Measurements from ENCODE around the gene UBE4B.

UBE4B gene

GRCh38 chr1:10160173-10160572 lies 127.4 kb downstream of the UBE4B start:
- no peak overlapping the region for H4K12ac ChIP-seq (ENCODE audit: low read depth, low read length)

GRCh38 chr1:10160907-10161490 lies 128.2 kb downstream of the UBE4B start:
- no peak for DNase-seq
- Histone ChIP-seq H3K9me3 (ENCODE audit: insufficient read depth, low read depth, low read length) (no peaks in the 10 kb centered on the region), H2AFZ (ENCODE audit: insufficient read depth, low read length, poor library complexity) (no peak overlapping the region), H2BK120ac (ENCODE audit: insufficient read depth, low read length, poor library complexity) (no peak overlapping the region), H4K8ac (ENCODE audit: low read depth, low read length) (no peak overlapping the region), H4K91ac (ENCODE audit: low read depth, low read length) (no peak overlapping the region), H3K9ac (ENCODE audit: low read length) (no peak overlapping the region), H4K12ac (ENCODE audit: low read depth, low read length) (no peak overlapping the region), H2AK5ac (ENCODE audit: low read length) (no peak overlapping the region), H3K27me3 (ENCODE audit: insufficient read depth, low read length) (no peaks in the 10 kb centered on the region), H3K23ac (ENCODE audit: low read length) (no peak overlapping the region), H3K4me3 (ENCODE audit: low read depth, low read length) (no peak overlapping the region), H3K79me2 (ENCODE audit: control insufficient read depth, insufficient read depth, low read length, poor library complexity) (no peaks in the 10 kb centered on the region), H3K4ac (ENCODE audit: low read depth, low read length) (no peak overlapping the region), H3K4me2 (ENCODE audit: low read length) (no peak overlapping the region), H3K27ac (ENCODE audit: low read depth, low read length) (no peak overlapping the region), H3K79me1 (ENCODE audit: low read length) (no peaks in the 10 kb centered on the region), H3K18ac (ENCODE audit: low read length) (no peak overlapping the region), H3K4me1 (ENCODE audit: control insufficient read depth in 1 of 2, insufficient read depth in 2 of 2, low read length in 2 of 2) (no peaks in the 10 kb centered on the region), H3K14ac (ENCODE audit: low read length) (no peak overlapping the region), H2BK12ac (ENCODE audit: low read length) (no peak overlapping the region), H2BK5ac (ENCODE audit: low read depth, low read length, poor library complexity) (no peak overlapping the region), H3K36me3 (ENCODE audit: control insufficient read depth in 1 of 2, insufficient read depth in 2 of 2, low read length in 2 of 2) (peaks cover 14 to 32% of the 10 kb centered on the region in 2 experiments)
- no CpG with 5 or more reads among the region's 12 CpGs for WGBS (ENCODE audit: extremely low coverage, insufficient coverage, insufficient read length)

More at GRCh38 chr1:10160173-10160572, 127.4 kb downstream of the UBE4B start:
- H3K4me3 ChIP-seq (ENCODE audit: low read depth, low read length), result no peak overlapping the region
- no peak overlapping the region for H2BK12ac ChIP-seq (ENCODE audit: low read length)
- no peak overlapping the region for H2BK120ac ChIP-seq (ENCODE audit: insufficient read depth, low read length, poor library complexity)
- no CpG with 5 or more reads among the region's 3 CpGs for WGBS (ENCODE audit: extremely low coverage, insufficient coverage, insufficient read length)
- H3K79me1 ChIP-seq (ENCODE audit: low read length), result no peaks in the 10 kb centered on the region
- H4K8ac ChIP-seq (ENCODE audit: low read depth, low read length), result no peak overlapping the region
- no peaks in the 10 kb centered on the region for H3K4me1 ChIP-seq (ENCODE audit: control insufficient read depth in 1 of 2, insufficient read depth in 2 of 2, low read length in 2 of 2)
- no peak overlapping the region for H3K27ac ChIP-seq (ENCODE audit: low read depth, low read length)
- H3K27me3 ChIP-seq (ENCODE audit: insufficient read depth, low read length), result no peaks in the 10 kb centered on the region
- no peak overlapping the region for H3K14ac ChIP-seq (ENCODE audit: low read length)
- H3K79me2 ChIP-seq (ENCODE audit: control insufficient read depth, insufficient read depth, low read length, poor library complexity), result no peaks in the 10 kb centered on the region
- no peak overlapping the region for H4K91ac ChIP-seq (ENCODE audit: low read depth, low read length)
- no peak overlapping the region for H3K9ac ChIP-seq (ENCODE audit: low read length)
- peaks cover 11 to 28% of the 10 kb centered on the region in 2 experiments for H3K36me3 ChIP-seq (ENCODE audit: control insufficient read depth in 1 of 2, insufficient read depth in 2 of 2, low read length in 2 of 2)
- no peak overlapping the region for H2AK5ac ChIP-seq (ENCODE audit: low read length)
- H3K4ac ChIP-seq (ENCODE audit: low read depth, low read length), result no peak overlapping the region
- H3K9me3 ChIP-seq (ENCODE audit: insufficient read depth, low read depth, low read length), result no peaks in the 10 kb centered on the region
- H3K18ac ChIP-seq (ENCODE audit: low read length), result no peak overlapping the region
- H3K4me2 ChIP-seq (ENCODE audit: low read length), result no peak overlapping the region
- H2BK5ac ChIP-seq (ENCODE audit: low read depth, low read length, poor library complexity), result no peak overlapping the region
- no peak overlapping the region for H3K23ac ChIP-seq (ENCODE audit: low read length)
- no peak overlapping the region for H2AFZ ChIP-seq (ENCODE audit: insufficient read depth, low read length, poor library complexity)
- DNase-seq, result no peak

GRCh38 chr1:10161541-10162290 lies 129.0 kb downstream of the UBE4B start:
- Histone ChIP-seq H3K14ac (ENCODE audit: low read length) (no peak overlapping the region), H3K36me3 (ENCODE audit: control insufficient read depth in 1 of 2, insufficient read depth in 2 of 2, low read length in 2 of 2) (peaks cover 19 to 39% of the 10 kb centered on the region in 2 experiments), H2AFZ (ENCODE audit: insufficient read depth, low read length, poor library complexity) (no peak overlapping the region), H3K9ac (ENCODE audit: low read length) (no peak overlapping the region), H3K27ac (ENCODE audit: low read depth, low read length) (no peak overlapping the region), H3K79me2 (ENCODE audit: control insufficient read depth, insufficient read depth, low read length, poor library complexity) (no peaks in the 10 kb centered on the region), H2BK5ac (ENCODE audit: low read depth, low read length, poor library complexity) (no peak overlapping the region), H2AK5ac (ENCODE audit: low read length) (no peak overlapping the region), H3K9me3 (ENCODE audit: insufficient read depth, low read depth, low read length) (no peaks in the 10 kb centered on the region), H4K12ac (ENCODE audit: low read depth, low read length) (no peak overlapping the region), H3K79me1 (ENCODE audit: low read length) (no peaks in the 10 kb centered on the region), H3K18ac (ENCODE audit: low read length) (no peak overlapping the region), H3K4ac (ENCODE audit: low read depth, low read length) (no peak overlapping the region), H3K4me1 (ENCODE audit: control insufficient read depth in 1 of 2, insufficient read depth in 2 of 2, low read length in 2 of 2) (no peaks in the 10 kb centered on the region), H4K8ac (ENCODE audit: low read depth, low read length) (no peak overlapping the region), H4K91ac (ENCODE audit: low read depth, low read length) (no peak overlapping the region), H3K23ac (ENCODE audit: low read length) (no peak overlapping the region), H3K4me2 (ENCODE audit: low read length) (no peak overlapping the region), H2BK12ac (ENCODE audit: low read length) (no peak overlapping the region), H3K27me3 (ENCODE audit: insufficient read depth, low read length) (no peaks in the 10 kb centered on the region), H2BK120ac (ENCODE audit: insufficient read depth, low read length, poor library complexity) (no peak overlapping the region), H3K4me3 (ENCODE audit: low read depth, low read length) (no peak overlapping the region)
- no CpG with 5 or more reads among the region's 17 CpGs for WGBS (ENCODE audit: extremely low coverage, insufficient coverage, insufficient read length)
- no peak for DNase-seq

- no peaks in the 10 kb centered on the region for H3K27me3 ChIP-seq (ENCODE audit: insufficient read depth, low read length)
- H2BK5ac ChIP-seq (ENCODE audit: low read depth, low read length, poor library complexity), result no peak overlapping the region
- H3K18ac ChIP-seq (ENCODE audit: low read length), result no peak overlapping the region
- no peak overlapping the region for H2BK120ac ChIP-seq (ENCODE audit: insufficient read depth, low read length, poor library complexity)
- no peak overlapping the region for H3K4ac ChIP-seq (ENCODE audit: low read depth, low read length)
- no peaks in the 10 kb centered on the region for H3K79me2 ChIP-seq (ENCODE audit: control insufficient read depth, insufficient read depth, low read length, poor library complexity)
- no peak overlapping the region for H3K23ac ChIP-seq (ENCODE audit: low read length)
- no peak overlapping the region for H2AFZ ChIP-seq (ENCODE audit: insufficient read depth, low read length, poor library complexity)
- no peak overlapping the region for H3K4me2 ChIP-seq (ENCODE audit: low read length)
- H3K14ac ChIP-seq (ENCODE audit: low read length), result no peak overlapping the region
- no peak overlapping the region for H4K91ac ChIP-seq (ENCODE audit: low read depth, low read length)
- H3K9ac ChIP-seq (ENCODE audit: low read length), result no peak overlapping the region
- peaks cover 27 to 51% of the 10 kb centered on the region in 2 experiments for H3K36me3 ChIP-seq (ENCODE audit: control insufficient read depth in 1 of 2, insufficient read depth in 2 of 2, low read length in 2 of 2)
- H3K27ac ChIP-seq (ENCODE audit: low read depth, low read length), result no peak overlapping the region
- WGBS (ENCODE audit: extremely low coverage, insufficient coverage, insufficient read length), result no CpG with 5 or more reads among the region's 7 CpGs
- no peak overlapping the region for H4K8ac ChIP-seq (ENCODE audit: low read depth, low read length)
- no peak overlapping the region for H4K12ac ChIP-seq (ENCODE audit: low read depth, low read length)
- no peaks in the 10 kb centered on the region for H3K79me1 ChIP-seq (ENCODE audit: low read length)
- H3K4me3 ChIP-seq (ENCODE audit: low read depth, low read length), result no peak overlapping the region
- no peak overlapping the region for H2AK5ac ChIP-seq (ENCODE audit: low read length)
- H3K4me1 ChIP-seq (ENCODE audit: control insufficient read depth in 1 of 2, insufficient read depth in 2 of 2, low read length in 2 of 2), result no peaks in the 10 kb centered on the region
- H3K9me3 ChIP-seq (ENCODE audit: insufficient read depth, low read depth, low read length), result no peaks in the 10 kb centered on the region
- H2BK12ac ChIP-seq (ENCODE audit: low read length), result no peak overlapping the region
- no peak for DNase-seq
Measured at GRCh38 chr1:10168912-10169514, 136.3 kb downstream of the UBE4B start.
